A673 (cell line): ENCODE measurements around the gene FAS. TPM values are rescaled to one million over a fixed set of nuclear protein-coding genes. Genes with fewer than 3 reads are reported as not detected.

ENCODE experiments used
- BruUV-seq: library from RNA; stranded (reverse); fragments of 400-500 nt; replicated peaks from 2 replicates; lab custom pipeline; 2021; lab: Mats Ljungman, UMichigan
- CTCF ChIA-PET: fragments of 300-600 bp; sonication (Branson Sonifier 250); formaldehyde crosslinking; loops from one replicate; lab custom pipeline; 2022; ENCODE audit warnings: antibody characterized with exemption; lab: Charles Lee
- POLR2A ChIA-PET: fragments of 300-600 bp; sonication (Branson Sonifier 250); formaldehyde crosslinking; loops from one replicate; lab custom pipeline; 2022; ENCODE audit warnings: antibody characterized with exemption; ENCODE audit not compliant: low non-redundant PET; lab: Charles Lee
- DNase-seq: peaks from one replicate; pipeline ENCODE4 v3.0.0-alpha.2; 2015; ENCODE audit warnings: low spot score
- H3K27ac ChIP-seq: fragments of 200-600 bp; sonication (generic); 2 replicates; pipeline ENCODE4 v1.5.1; 2016; ENCODE audit warnings: mixed run types, low read depth, mild to moderate bottlenecking, mixed read lengths, antibody characterized with exemption, low read length; ENCODE audit not compliant: poor library complexity, severe bottlenecking
- H3K27me3 ChIP-seq: fragments of 200-600 bp; sonication (generic); replicated peaks from 2 replicates; pipeline ENCODE4 v1.6.1; 2017; ENCODE audit warnings: mixed run types, low read depth, mild to moderate bottlenecking, mixed read lengths, antibody characterized with exemption, low read length; ENCODE audit not compliant: insufficient read depth, poor library complexity
- H3K36me3 ChIP-seq: fragments of 200-600 bp; sonication (generic); 2 replicates; pipeline ENCODE4 v1.6.1; 2016; ENCODE audit warnings: mixed run types, mild to moderate bottlenecking, mixed read lengths, antibody characterized with exemption, low read length; ENCODE audit not compliant: insufficient read depth, poor library complexity, severe bottlenecking
- H3K4me1 ChIP-seq: fragments of 200-600 bp; sonication (generic); 2 replicates; pipeline ENCODE4 v1.6.1; 2017; ENCODE audit warnings: mixed run types, mild to moderate bottlenecking, mixed read lengths, antibody characterized with exemption, low read length; ENCODE audit not compliant: insufficient read depth, poor library complexity, severe bottlenecking
- H3K4me3 ChIP-seq: fragments of 200-600 bp; sonication (generic); 2 replicates; pipeline ENCODE4 v1.5.1; 2016; ENCODE audit warnings: low read depth, mixed run types, mild to moderate bottlenecking, mixed read lengths, low read length; ENCODE audit not compliant: poor library complexity, severe bottlenecking
- H3K9me3 ChIP-seq: fragments of 200-600 bp; sonication (generic); 2 replicates; pipeline ENCODE4 v1.6.1; 2016; ENCODE audit warnings: mixed run types, low read depth, mild to moderate bottlenecking, mixed read lengths, antibody characterized with exemption, low read length; ENCODE audit not compliant: poor library complexity, severe bottlenecking
- EZH2 ChIP-seq: fragments of 200-600 bp; sonication (generic); IDR thresholded peaks from 2 replicates; pipeline ENCODE4 v1.6.1; 2017; ENCODE audit warnings: borderline replicate concordance, low read depth, mild to moderate bottlenecking, mixed read lengths, antibody characterized with exemption, low read length; ENCODE audit not compliant: poor library complexity, severe bottlenecking
- intact Hi-C: fragments of 100-400 bp; cut with micrococcal nuclease; formaldehyde crosslinking; loops from one replicate; pipeline ENCODE4 v1.10.0; 2022; ENCODE audit not compliant: unreplicated experiment
- total RNA-seq: library from RNA; stranded (reverse); gene quantifications from 2 replicates; pipeline ENCODE4 v1.2.3, GENCODE V29; 2021
- TF ChIP-seq, protein P1 (sequence below): fragments of 300-800, 200-600 bp; sonication (generic); conservative IDR thresholded peaks from 2 replicates; pipeline ENCODE4 v1.5.1; 2017; ENCODE audit warnings: low read depth, mild to moderate bottlenecking, antibody characterized with exemption, low read length, moderate library complexity, mixed read lengths

The FAS gene
- total RNA-seq, 1 experiment from 2014 or later: 30.4 TPM

- Histone ChIP-seq H3K4me3 (no peak overlapping the region), H3K27ac (no peak overlapping the region), H3K4me1 (no peaks in the 10 kb centered on the region), H3K36me3 (peaks cover 26% of the 10 kb centered on the region), H3K27me3 (no peaks in the 10 kb centered on the region), H3K9me3 (peaks cover 13% of the 10 kb centered on the region)
- no peak for DNase-seq
- CTCF ChIA-PET: no interaction called here
- intact Hi-C loops: no loop called here
- POLR2A ChIA-PET: no interaction called here
- TF ChIP-seq EZH2: no peak
- TF ChIP-seq, protein P1, sequence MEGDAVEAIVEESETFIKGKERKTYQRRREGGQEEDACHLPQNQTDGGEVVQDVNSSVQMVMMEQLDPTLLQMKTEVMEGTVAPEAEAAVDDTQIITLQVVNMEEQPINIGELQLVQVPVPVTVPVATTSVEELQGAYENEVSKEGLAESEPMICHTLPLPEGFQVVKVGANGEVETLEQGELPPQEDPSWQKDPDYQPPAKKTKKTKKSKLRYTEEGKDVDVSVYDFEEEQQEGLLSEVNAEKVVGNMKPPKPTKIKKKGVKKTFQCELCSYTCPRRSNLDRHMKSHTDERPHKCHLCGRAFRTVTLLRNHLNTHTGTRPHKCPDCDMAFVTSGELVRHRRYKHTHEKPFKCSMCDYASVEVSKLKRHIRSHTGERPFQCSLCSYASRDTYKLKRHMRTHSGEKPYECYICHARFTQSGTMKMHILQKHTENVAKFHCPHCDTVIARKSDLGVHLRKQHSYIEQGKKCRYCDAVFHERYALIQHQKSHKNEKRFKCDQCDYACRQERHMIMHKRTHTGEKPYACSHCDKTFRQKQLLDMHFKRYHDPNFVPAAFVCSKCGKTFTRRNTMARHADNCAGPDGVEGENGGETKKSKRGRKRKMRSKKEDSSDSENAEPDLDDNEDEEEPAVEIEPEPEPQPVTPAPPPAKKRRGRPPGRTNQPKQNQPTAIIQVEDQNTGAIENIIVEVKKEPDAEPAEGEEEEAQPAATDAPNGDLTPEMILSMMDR: no peak
- no TSS peak for BruUV-seq
Observed at GRCh38 chr10:89022734-89023133, 32.1 kb downstream of the FAS start.

DNA sequence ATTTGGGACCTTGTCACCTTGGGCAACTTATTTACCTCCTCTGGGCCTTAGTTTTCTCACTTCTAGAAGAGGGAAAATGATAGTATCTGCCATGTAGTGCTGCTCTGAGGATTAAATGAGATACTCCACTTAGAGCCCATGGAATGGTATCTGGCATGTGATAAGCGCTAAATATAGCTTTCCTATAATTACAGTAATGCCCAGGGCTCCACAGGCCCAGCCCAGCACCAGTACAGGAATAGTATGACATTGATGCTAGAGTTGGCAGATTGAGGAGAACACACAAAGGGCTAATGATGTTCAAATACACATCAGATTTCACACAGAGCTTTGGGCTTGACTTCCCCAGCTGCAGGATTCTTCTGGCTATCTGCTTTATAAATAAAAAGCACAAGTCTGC is 34.9 kb downstream of the FAS start:
- intact Hi-C loops: no loop called here
- Histone ChIP-seq H3K36me3 (peaks cover 5% of the 10 kb centered on the region), H3K27ac (no peak overlapping the region), H3K9me3 (peaks cover 3% of the 10 kb centered on the region), H3K4me1 (no peaks in the 10 kb centered on the region), H3K4me3 (no peak overlapping the region), H3K27me3 (no peaks in the 10 kb centered on the region)
- ChIA-PET POLR2A (no interaction called here), CTCF (interaction anchor here (0.5 kb wide), 1 partner anchor 1492 kb away, joined by 7 read pairs; no protein-coding TSS in a partner anchor)
- no TSS peak for BruUV-seq
- TF ChIP-seq EZH2: no peak
- TF ChIP-seq, protein P1: no peak
- DNase-seq: no peak

DNA sequence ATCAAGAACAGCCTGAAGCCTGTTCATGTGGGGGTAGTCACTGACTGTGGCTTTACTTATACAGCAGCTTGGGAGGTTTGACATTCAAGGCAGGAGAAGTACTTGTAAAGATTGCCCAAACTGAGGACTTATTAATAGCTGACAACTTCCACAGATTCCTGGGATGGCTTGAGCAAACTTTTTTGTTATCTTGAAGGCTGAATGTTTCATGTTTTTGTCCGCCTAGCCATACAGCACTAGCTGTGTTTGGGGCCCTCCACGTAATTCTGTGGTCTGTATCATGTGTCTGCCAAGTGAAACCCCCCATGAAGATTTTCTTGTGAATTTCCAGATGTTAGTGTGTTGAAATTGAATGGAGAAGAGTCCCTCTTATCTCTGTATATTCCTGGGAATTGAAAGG is 38.6 kb downstream of the FAS start:
- POLR2A ChIA-PET: interaction anchor here (0.6 kb wide), 1 partner anchor 187 kb away, joined by 3 read pairs; no protein-coding TSS in a partner anchor
- intact Hi-C loops: loop anchor here (2.0 kb wide), 2 partner anchors 94 to 192 kb away; no protein-coding TSS in a partner anchor
- H3K27me3 ChIP-seq: no peaks in the 10 kb centered on the region
- CTCF ChIA-PET: interaction anchor here (1.1 to 2.0 kb wide), 2 partner anchors 185 to 188 kb away, joined by 4 to 6 read pairs; no protein-coding TSS in a partner anchor
- no peaks in the 10 kb centered on the region for H3K9me3 ChIP-seq
- peaks cover 20% of the 10 kb centered on the region for H3K4me1 ChIP-seq
- BruUV-seq: no TSS peak
- H3K27ac ChIP-seq: no peak overlapping the region
- TF ChIP-seq EZH2: no peak
- TF ChIP-seq, protein P1: no peak
- no peak for DNase-seq
- no peak overlapping the region for H3K4me3 ChIP-seq
- no peaks in the 10 kb centered on the region for H3K36me3 ChIP-seq
